HG03045 (cell line): ENCODE results near the gene CD46.
A peak's percentile ranks its signal among the peaks of the same experiment; 100 is the strongest.

Source experiments
- ATAC-seq: cut with Tn5 transposase; IDR thresholded peaks from one replicate; pipeline ENCODE4 v1.9.1; 2021; ENCODE audit warnings: mild to moderate bottlenecking, moderate library complexity; ENCODE audit not compliant: unreplicated experiment

CD46 gene

DNA sequence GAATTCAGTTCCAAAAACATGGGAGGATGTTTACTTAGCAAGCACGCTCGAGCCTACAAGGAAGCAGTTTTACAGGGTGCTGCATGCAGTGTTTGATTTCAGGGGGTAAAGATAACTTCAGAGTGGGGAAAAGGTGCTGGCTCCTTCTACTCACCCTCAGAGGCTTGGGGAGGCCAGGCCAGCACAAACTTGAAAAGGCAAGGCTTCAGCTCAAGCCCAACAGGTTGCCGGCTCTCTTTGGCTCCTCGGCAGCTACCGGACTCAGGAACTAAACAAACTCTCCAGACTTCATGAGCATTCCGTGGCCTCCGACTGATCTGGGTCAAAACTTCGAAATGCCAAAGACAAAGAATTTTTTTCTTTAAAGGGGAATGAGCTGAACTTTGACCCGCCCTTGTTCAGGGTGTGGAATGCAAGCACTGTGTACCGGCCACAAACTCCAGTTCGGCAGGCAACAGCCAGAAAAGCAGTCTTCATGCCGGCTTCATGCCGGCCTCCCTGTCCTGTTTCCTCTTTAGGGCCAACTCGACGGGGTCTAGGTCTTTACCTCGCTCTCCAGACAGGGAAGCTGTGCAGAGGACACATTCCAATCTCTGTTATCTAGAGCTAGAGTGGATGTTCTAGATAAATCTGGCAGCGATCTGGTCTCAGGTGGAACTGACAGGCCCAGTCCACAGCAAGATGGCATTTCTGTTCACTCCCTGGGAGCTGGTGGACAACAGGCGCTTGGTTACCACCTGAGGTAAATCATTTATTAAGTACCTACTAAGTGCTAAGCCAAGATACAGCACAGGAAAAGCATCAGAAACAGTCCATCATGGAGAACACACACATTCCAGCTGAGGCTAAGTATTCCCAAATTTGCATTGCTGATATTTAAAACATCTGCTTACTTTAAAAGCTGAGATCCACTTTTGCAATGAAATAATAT is 75.0 kb downstream of the CD46 start:
- no peak for ATAC-seq

DNA sequence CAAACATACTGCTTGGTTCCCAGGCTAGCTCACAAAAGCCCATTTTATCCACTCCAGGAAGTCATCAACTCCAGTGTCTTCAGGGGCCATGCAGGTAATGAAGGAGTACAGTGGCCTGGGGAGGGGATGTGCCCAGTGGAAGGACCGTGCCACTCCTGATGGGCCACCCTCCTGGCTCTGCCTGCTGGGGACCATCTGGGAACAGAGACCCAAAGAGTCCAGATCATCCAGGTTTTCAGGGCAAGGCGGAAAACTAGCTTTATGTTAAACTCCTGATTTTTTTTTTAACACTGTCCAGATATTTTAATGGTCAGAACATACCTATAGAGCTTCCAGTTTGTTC is 75.6 kb downstream of the CD46 start:
- ATAC-seq: no peak

- ATAC-seq: no peak
These were observed 76.2 kb downstream of the CD46 start for GRCh38 chr1:207828046-207828445.

DNA sequence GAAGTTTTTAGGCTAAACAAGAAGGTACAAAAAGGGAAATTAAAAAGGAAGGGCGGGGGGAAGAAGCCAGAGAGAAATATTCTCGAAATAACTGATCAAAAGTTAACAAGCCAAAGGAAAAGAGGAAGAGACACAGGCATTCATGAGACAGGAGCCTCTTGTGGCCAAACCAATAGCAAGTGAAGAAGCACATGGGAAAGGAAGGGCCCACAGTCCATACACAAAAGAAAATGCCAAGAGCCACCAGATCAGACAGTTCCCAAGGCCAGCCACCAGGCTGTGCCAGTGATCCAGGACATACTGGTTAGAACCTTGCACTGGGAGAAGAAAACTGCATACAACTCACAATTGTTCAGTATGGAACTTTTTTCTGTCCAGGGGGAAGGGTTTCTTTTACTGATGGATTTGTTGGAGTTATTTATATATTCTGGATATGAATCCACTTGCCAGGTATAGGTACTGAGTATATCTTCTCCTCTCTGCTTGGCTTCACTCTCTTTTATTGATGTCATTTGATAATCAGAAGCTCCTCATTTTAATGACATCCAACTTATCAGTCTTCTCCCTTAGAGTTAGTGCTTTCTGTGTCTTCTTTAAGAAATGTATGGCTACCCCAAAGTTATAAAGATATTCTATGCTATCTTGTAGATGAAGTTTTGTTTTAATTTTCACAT is 76.8 kb downstream of the CD46 start:
- no peak for ATAC-seq

DNA sequence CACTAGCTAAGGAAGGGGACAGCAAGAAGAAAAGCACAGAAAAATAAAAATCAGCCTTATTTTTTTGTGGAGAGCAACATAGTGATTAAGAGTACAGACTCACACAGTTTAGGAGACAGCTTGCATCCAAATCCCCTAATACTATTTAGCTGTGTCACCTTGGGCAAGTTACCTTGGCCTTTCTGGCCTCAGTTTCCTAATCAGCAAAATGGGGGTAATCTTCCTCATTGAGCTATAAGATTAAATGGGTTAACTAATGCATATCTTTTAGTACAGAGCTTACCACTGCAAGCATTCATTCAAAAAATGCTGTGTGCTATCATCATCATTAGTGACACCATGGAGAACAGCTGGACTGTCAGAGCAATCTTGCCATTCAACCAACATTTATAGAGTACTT is 77.7 kb downstream of the CD46 start:
- no peak for ATAC-seq

DNA sequence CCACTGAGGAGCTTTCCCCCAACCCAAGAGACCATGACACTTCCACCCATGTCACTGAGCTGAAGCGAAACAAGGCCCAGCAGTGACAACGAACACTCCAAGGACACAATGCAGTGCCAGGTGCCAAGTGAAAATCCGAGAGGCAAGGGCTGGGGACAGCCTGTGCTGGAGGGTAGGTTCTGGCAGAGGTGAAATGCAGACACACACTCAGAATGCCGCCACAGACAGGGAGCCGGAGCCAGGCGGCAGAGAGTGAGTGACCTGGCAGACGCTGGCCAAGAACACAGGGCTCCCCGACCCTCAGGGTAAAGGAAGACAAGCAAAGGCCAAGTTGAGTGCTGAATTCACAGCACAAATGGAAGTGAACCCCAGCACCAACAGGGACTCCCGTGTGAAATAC is 78.9 kb downstream of the CD46 start:
- no peak for ATAC-seq

DNA sequence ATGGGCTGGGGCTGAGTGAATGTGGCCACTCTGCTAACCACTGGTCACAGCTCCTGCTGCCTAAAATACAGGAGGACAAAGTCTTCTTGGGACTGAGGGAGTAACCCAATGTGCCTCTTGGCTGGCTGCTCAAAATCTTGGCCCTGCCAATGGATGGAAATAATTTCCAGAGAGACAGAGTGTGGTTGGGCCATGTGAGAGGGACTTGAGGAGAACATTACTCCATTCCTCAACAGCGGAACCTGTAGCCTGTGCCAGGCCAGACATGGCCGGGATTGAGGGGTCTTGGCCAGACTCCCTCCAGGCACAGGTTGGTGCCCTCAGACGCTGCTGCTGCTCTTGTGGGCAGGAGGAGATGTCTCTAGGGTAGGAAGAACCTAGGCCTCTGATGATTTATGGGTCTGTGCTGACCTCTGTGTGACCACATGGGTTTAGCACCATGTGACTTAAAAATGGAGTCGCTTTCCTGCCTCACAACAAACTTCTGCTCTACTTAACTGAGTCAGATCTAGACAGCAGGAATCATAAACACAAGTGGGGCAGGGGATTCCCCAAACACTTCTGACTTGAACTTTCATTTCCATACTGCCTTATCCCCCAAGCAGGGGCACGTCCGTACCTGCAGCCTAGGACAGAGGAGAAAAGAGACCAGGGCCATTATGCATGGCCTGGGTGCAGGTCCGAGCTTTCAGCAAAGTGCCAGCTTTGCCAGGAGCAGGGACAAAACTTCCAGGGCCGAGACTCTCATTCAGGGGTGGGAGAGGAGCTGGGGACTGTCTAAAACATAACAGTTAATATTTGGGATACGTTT is 79.9 kb downstream of the CD46 start:
- ATAC-seq: peak; percentile 89

DNA sequence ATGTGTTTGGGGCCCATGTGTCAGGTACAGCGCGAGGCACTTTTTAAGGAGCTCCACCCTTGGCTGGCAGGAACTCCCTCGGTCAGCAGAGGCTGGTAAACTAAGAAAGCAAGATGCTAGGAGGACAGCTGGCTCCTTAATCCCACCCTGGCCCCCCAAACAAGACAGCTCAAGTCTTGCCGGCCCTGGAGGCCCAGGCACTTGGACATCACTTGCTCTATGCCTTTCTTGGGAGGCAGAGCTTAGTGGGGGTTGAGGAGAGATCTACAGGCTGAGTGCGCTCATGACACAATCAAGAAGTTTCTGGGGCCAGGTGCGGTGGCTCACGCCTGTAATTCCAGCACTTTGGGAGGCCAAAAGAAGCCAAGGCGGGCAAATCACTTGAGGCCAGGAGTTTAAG is 80.9 kb downstream of the CD46 start:
- no peak for ATAC-seq

- no peak for ATAC-seq
These were observed 81.5 kb downstream of the CD46 start for GRCh38 chr1:207833381-207833780.

DNA sequence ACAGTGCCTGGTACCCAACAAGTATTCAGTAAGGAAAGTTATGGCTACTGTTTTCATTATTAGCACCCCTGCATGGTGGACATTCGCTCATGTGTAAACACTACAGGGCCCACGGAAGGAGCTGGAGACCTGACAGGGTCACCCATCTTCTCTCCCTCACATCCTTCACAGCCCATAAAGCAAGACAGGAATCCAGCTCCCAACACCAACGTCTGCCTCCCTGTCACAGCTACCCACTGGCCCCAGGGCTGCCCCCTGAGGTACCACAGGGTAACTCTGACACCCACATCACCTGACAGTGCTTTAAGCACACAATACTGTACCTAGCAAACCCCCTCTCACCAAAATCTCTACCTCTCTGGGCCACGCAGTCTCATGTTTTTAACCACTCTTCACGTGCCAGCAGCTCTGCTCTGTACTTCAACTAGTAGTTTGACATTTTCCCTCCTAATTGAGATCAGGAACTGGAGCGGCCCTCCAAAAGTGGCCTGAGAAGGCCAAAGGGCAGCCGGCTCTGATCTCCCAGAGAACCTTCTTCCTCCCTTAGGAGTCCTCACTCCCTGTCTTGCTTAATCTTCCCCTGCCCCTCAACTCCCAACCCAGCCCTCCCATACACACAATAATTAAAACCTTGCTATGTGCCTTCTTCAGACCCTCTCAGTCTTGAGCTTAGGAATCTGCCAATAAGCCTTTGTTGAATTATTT is 82.3 kb downstream of the CD46 start:
- no peak for ATAC-seq

DNA sequence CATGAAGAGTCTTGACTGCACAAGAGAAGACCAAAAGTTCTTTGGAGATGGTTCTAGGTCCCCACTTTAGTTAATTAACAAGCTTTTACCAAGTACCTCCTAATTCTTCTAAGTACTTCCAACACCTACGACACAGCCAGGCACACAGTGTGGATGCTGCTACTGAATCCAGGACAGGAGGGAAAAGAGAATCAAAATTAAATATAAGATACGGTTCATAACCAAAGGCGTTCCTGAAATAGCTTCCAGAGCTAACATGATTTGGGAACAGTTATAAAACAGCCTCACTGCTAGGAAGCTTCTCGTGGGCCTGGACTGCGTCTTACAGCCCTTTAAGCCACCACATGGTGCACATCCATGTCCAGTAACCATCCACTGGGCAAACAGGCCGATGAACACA is 84.1 kb downstream of the CD46 start:
- ATAC-seq: no peak

- no peak for ATAC-seq
These were observed 84.9 kb downstream of the CD46 start for GRCh38 chr1:207836591-207837347.

DNA sequence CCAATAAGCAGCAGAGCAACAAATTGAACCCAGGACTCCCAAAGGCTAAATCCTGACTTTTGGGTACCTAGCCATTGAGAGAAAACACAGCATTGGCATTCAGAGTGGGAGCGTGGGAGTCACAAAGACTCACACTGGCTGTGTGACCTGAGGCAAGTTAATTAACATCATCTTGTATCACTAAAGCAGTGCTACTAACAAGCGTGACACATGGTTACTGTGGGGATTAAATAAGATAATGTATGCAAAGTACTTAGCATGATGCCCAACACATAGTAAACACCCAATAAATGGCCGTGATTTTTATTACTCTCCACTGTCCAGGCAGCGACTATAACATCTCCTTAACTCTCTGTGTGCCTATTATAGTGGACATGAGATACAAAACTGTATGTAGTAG is 85.8 kb downstream of the CD46 start:
- ATAC-seq: no peak

GRCh38 chr1:207838156-207839082 is 86.6 kb downstream of the CD46 start:
- no peak for ATAC-seq

DNA sequence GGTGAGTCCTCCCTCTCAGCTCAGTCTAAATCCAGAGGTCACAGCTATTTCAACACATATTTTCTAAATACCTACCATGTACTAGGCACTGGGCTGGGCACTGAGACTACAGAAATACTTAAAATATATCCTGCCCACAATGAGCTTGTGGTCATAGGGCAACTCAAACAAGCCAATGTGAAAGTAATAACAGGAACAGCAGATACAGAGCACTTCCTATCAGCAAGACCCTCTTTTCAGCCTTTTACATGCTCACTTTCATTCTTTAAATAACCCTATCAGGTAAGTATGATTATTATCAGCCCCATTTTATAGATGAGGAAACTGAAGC is 87.2 kb downstream of the CD46 start:
- ATAC-seq: no peak

- no peak for ATAC-seq
These were observed 88.5 kb downstream of the CD46 start for GRCh38 chr1:207840380-207840779.

- no peak for ATAC-seq
These were observed 89.4 kb downstream of the CD46 start for GRCh38 chr1:207841293-207841692.

DNA sequence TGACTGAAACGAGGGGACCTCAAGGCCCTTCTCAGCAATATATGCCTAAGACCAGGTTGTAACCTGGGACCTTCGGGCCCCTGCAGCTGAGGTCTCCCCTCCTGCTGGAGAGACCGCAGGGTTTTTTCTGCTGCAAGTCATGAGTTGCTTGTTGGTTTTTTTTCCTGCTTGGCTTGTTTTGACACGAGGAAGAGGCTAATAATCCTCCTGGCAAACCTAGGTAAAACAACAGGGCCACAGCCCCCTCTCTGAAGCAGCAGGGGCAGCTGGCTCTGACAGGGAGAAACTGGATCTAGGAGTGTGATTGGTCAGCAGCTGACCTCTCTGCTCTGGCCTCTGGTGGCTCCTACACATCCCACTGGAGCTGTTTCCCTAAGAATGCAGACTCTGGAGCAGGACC is 90.0 kb downstream of the CD46 start:
- ATAC-seq: no peak

- ATAC-seq: no peak
These were observed 90.7 kb downstream of the CD46 start for GRCh38 chr1:207842506-207842905.
